Measurements from ENCODE around the gene GPC6. TPM values are rescaled to one million over a fixed set of nuclear protein-coding genes. Genes with fewer than 3 reads are reported as not detected.

The GPC6 gene
- total RNA-seq, 2 donors from 2014 or later = 1.6 to 4.0 TPM

DNA sequence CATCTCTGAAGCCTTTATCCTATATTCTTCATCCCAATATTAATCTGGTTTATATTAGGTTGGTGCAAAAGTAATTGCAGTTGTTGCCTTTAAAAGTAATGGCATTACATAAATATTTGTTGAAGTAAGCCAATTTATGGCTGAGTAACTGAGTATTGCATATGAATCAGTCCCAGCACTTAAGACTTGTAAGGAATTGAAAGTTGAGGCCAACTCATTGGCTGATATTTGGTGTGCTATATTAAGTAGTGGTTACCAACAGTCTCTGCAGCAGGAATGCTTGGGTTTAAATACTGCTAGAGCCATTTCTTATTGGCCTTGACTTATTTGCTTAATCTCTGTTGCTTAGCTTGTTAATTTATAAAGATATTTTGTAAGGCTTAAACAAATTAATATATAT lies 460.7 kb downstream of the GPC6 start:
- Histone ChIP-seq H3K36me3 (replicated peaks in 1 of 2; ENCODE audit: insufficient read depth in 1 of 2, low read depth in 2 of 2) (no peaks in the 10 kb centered on the region), H3K4me1 (no peaks in the 10 kb centered on the region), H3K27me3 (no peaks in the 10 kb centered on the region), H3K9me3 (no peaks in the 10 kb centered on the region), H3K4me3 (no peak overlapping the region), H3K27ac (no peak overlapping the region)
- ATAC-seq = no peak
- no peak for TF ChIP-seq POLR2A (IDR thresholded peaks at IDR 0.05)
- TF ChIP-seq, protein P1, sequence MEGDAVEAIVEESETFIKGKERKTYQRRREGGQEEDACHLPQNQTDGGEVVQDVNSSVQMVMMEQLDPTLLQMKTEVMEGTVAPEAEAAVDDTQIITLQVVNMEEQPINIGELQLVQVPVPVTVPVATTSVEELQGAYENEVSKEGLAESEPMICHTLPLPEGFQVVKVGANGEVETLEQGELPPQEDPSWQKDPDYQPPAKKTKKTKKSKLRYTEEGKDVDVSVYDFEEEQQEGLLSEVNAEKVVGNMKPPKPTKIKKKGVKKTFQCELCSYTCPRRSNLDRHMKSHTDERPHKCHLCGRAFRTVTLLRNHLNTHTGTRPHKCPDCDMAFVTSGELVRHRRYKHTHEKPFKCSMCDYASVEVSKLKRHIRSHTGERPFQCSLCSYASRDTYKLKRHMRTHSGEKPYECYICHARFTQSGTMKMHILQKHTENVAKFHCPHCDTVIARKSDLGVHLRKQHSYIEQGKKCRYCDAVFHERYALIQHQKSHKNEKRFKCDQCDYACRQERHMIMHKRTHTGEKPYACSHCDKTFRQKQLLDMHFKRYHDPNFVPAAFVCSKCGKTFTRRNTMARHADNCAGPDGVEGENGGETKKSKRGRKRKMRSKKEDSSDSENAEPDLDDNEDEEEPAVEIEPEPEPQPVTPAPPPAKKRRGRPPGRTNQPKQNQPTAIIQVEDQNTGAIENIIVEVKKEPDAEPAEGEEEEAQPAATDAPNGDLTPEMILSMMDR (IDR thresholded peaks at IDR 0.05) = no peak
- DNase-seq = no peak
- intact Hi-C loops (cut with DNase I) = no loop called here

DNA sequence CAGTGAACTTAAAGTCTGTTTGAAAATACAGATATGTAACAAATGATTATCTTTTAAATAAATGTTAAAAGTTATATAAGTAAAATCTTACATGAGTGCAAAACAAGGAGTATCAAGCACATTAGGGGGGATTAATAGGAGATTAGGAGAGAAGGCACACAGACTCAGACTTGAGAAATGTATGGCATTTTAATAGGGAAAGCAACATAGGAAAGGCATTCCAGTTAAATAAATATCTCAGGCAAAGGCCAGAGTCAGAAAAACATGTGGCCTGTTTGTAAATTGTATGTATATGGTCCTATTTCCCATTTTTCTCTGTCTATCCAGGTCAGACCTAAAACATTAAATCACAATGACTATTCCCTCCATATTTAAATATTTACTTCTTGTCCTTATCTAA lies 462.7 kb downstream of the GPC6 start:
- intact Hi-C loops (cut with DNase I) = no loop called here

DNA sequence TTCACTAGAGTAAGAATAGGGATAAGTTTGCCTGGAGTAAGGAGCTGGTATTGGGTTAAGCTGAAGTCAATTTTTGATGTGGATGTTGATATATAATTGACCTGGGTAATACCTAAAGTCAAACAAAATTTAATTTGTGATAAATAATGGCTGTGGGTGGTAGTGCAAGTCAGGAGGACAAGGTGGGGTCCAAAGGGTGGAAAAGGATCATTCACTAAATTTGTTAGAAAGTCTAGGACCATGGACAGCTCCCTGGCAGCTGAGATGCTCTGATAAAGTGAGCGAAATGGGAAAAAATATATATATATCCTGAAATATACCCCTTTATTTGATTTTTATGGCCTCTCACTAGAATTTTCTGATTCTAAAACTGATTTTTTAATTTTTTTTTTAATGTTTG lies 463.5 kb downstream of the GPC6 start:
- no peaks in the 10 kb centered on the region for H3K4me1 ChIP-seq
- DNase-seq = no peak
- 51 to 63% methylated on average over 1 of the region's 1 CpG for WGBS, 2 donors
- H3K27me3 ChIP-seq = no peaks in the 10 kb centered on the region
- no peaks in the 10 kb centered on the region for H3K36me3 ChIP-seq (replicated peaks in 1 of 2; ENCODE audit: insufficient read depth in 1 of 2, low read depth in 2 of 2)
- no peak for TF ChIP-seq POLR2A (IDR thresholded peaks at IDR 0.05)
- TF ChIP-seq, protein P1 (IDR thresholded peaks at IDR 0.05) = no peak
- no peak overlapping the region for H3K27ac ChIP-seq
- intact Hi-C loops (cut with DNase I) = no loop called here
- no peak overlapping the region for H3K4me3 ChIP-seq
- no peaks in the 10 kb centered on the region for H3K9me3 ChIP-seq
- ATAC-seq = no peak

More for the DNA sequence above, 462.7 kb downstream of the GPC6 start:
- TF ChIP-seq, protein P1 (IDR thresholded peaks at IDR 0.05) = no peak
- TF ChIP-seq POLR2A (IDR thresholded peaks at IDR 0.05) = no peak
- Histone ChIP-seq H3K27me3 (no peaks in the 10 kb centered on the region), H3K4me3 (no peak overlapping the region), H3K27ac (no peak overlapping the region), H3K36me3 (replicated peaks in 1 of 2; ENCODE audit: insufficient read depth in 1 of 2, low read depth in 2 of 2) (no peaks in the 10 kb centered on the region), H3K4me1 (no peaks in the 10 kb centered on the region), H3K9me3 (no peaks in the 10 kb centered on the region)
- no peak for DNase-seq
- no peak for ATAC-seq

DNA sequence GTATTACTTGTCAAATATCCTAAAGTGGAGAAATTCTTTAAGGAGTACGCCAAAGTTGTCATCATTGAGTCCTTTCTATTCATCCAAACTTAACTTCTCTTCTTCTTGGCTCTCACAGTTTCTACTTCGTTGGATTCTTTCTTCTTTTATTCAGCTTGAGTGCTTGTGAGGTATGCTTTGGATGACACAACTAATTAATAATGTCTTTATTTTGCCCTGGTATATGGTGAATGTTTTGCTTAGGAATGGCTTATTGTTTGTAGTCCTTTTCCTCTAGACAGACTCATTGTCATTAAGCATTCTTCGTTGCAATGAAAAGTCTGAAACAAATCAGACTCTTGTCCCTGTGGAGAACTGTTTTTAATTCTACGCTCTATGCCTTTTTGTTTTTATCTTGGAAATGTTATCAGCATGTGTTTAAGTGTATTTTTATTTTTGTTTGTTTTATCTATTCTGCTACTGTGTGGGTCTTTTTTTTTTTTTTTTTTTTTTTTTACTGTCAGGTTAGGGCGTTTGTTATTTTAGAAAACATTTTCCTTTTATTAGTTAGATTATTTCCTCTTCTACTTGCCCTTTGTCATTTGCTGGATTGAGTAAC lies 471.5 kb downstream of the GPC6 start:
- DNase-seq (no peak), ATAC-seq (no peak)
- 76 to 78% methylated on average over 5 of the region's 5 CpGs for WGBS, 2 donors
- Histone ChIP-seq H3K27me3 (no peaks in the 10 kb centered on the region), H3K27ac (no peak overlapping the region), H3K4me1 (no peaks in the 10 kb centered on the region), H3K4me3 (no peak overlapping the region), H3K9me3 (no peaks in the 10 kb centered on the region), H3K36me3 (replicated peaks in 1 of 2; ENCODE audit: insufficient read depth in 1 of 2, low read depth in 2 of 2) (no peaks in the 10 kb centered on the region)
- TF ChIP-seq, protein P1 (IDR thresholded peaks at IDR 0.05) = no peak
- no peak for TF ChIP-seq POLR2A (IDR thresholded peaks at IDR 0.05)
- intact Hi-C loops (cut with DNase I) = no loop called here

DNA sequence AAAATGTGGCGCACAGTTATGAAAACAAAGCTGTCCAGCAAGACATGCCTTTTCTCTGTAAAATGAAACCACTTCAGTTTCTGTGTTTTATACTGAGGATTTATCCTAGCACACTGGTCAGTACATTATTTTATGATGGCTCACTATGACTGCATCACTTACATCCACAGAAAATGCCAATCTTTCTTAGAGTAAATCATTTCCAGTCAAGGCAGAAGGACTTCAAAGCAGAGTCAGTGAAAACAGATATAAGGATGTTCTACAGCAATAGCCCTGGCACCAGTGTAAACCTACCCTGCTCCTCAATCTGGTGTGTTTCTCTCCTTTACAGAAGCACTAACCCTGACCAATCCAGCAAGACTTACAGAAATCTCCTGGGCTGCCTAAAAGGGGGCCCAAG lies 473.5 kb downstream of the GPC6 start:
- Histone ChIP-seq H3K4me1 (no peaks in the 10 kb centered on the region), H3K27me3 (no peaks in the 10 kb centered on the region), H3K27ac (no peak overlapping the region), H3K36me3 (replicated peaks in 1 of 2; ENCODE audit: insufficient read depth in 1 of 2, low read depth in 2 of 2) (no peaks in the 10 kb centered on the region), H3K4me3 (no peak overlapping the region), H3K9me3 (no peaks in the 10 kb centered on the region)
- no peak for TF ChIP-seq POLR2A (IDR thresholded peaks at IDR 0.05)
- TF ChIP-seq, protein P1 (IDR thresholded peaks at IDR 0.05) = no peak
- intact Hi-C loops (cut with DNase I) = no loop called here
- ATAC-seq (no peak), DNase-seq (no peak)
- WGBS, 2 donors = 88 to 94% methylated on average over 1 of the region's 1 CpG
